Endothelial cell of umbilical vein (primary cell): ENCODE results near the gene SPC25. TPM values are rescaled to one million over a fixed set of nuclear protein-coding genes. Genes with fewer than 3 reads are reported as not detected.
"Not testable (repeated sequence)": the region's sequence is repeated elsewhere in the genome, so short reads cannot be mapped to it uniquely, and the experiment has no call there.

Experiments used
- BruUV-seq: library from RNA; stranded (reverse); fragments of 400-500 nt; replicated peaks from 2 replicates; lab custom pipeline; 2021; lab: Mats Ljungman, UMichigan
- CTCF ChIA-PET: fragments of 300-600, 350-600 bp; sonication (Branson Sonifier 250); formaldehyde crosslinking; loops from one replicate; lab custom pipeline; 2021; ENCODE audit warnings: antibody characterized with exemption, inconsistent platforms; lab: Charles Lee
- POLR2A ChIA-PET: fragments of 300-600, 350-600 bp; sonication (Branson Sonifier 250); formaldehyde crosslinking; loops from one replicate; lab custom pipeline; 2021; ENCODE audit warnings: antibody characterized with exemption, inconsistent platforms; lab: Charles Lee
- DNase-seq: peaks from one replicate; pipeline ENCODE4 v3.0.0-alpha.2; 2011; ENCODE audit warnings: low read depth, low spot score
- FAIRE-seq: peaks from 2 replicates; lab custom pipeline; 2011; peaks lifted over from hg19 to GRCh38; lab: Jason Lieb, UNC
- H2AFZ ChIP-seq: 2 replicates; pipeline ENCODE4 v1.6.0; 2012; ENCODE audit warnings: low read depth, low read length, control low read depth, inconsistent platforms
- H3K27ac ChIP-seq: 2 replicates; pipeline ENCODE4 v1.5.1; 2011; ENCODE audit warnings: low read depth, mild to moderate bottlenecking, control low read depth, low read length, moderate library complexity; ENCODE audit not compliant: insufficient read depth
- H3K27me3 ChIP-seq, 2 experiments: 2 replicates each; pipeline versions ENCODE4 v1.6.0 to v1.6.1; 2011; ENCODE audit warnings: low read length in 2 of 2, mixed read lengths in 1 of 2; ENCODE audit not compliant: control insufficient read depth in 2 of 2, insufficient read depth in 2 of 2
- H3K36me3 ChIP-seq, 2 experiments: 2 replicates in 1 of 2; 3 replicates in 1 of 2; pipeline ENCODE4 v1.5.1; 2011; ENCODE audit warnings: low read length in 2 of 2, mild to moderate bottlenecking in 1 of 2, moderate library complexity in 1 of 2; ENCODE audit not compliant: control insufficient read depth in 2 of 2, insufficient read depth in 2 of 2; ENCODE audit errors: extremely low read depth in 1 of 2
- H3K4me1 ChIP-seq: 3 replicates; pipeline ENCODE4 v1.5.1; 2011; ENCODE audit warnings: mild to moderate bottlenecking, low read length; ENCODE audit not compliant: control insufficient read depth, insufficient read depth; ENCODE audit errors: extremely low read depth
- H3K4me2 ChIP-seq: 2 replicates; pipeline ENCODE4 v1.6.1; 2011; ENCODE audit warnings: low read length, control low read depth, mixed read lengths; ENCODE audit not compliant: insufficient read depth
- H3K4me3 ChIP-seq, 3 experiments: fragments of 200-600 bp in 1 of 3; sonication (generic), shearing (Covaris generic) in 1 of 3; replicated peaks in 1 of 3; 2 replicates each; pipeline ENCODE4 v1.5.1; 2011 to 2016; ENCODE audit warnings: control low read depth in 3 of 3, low read length in 3 of 3, mild to moderate bottlenecking in 2 of 3, inconsistent platforms in 1 of 3, low read depth in 1 of 3, moderate library complexity in 1 of 3; ENCODE audit not compliant: insufficient read depth in 1 of 3
- H3K79me2 ChIP-seq: 2 replicates; pipeline ENCODE4 v1.6.0; 2012; ENCODE audit warnings: low read length, inconsistent platforms; ENCODE audit not compliant: control insufficient read depth, insufficient read depth
- H3K9ac ChIP-seq: replicated peaks from 2 replicates; pipeline ENCODE3; 2011; ENCODE audit warnings: low read length, control low read depth; ENCODE audit not compliant: insufficient read depth; ENCODE audit errors: extremely low read depth
- H3K9me1 ChIP-seq: replicated peaks from 3 replicates; pipeline ENCODE4 v1.6.0; 2011; ENCODE audit warnings: mild to moderate bottlenecking, low read length; ENCODE audit not compliant: control insufficient read depth, insufficient read depth; ENCODE audit errors: extremely low read depth
- H3K9me3 ChIP-seq: replicated peaks from 2 replicates; pipeline ENCODE4 v1.5.1; 2012; ENCODE audit warnings: low read length, inconsistent platforms; ENCODE audit not compliant: control insufficient read depth, insufficient read depth
- H4K20me1 ChIP-seq: replicated peaks from 2 replicates; pipeline ENCODE3; 2011; ENCODE audit warnings: mild to moderate bottlenecking, low read length; ENCODE audit not compliant: control insufficient read depth, insufficient read depth; ENCODE audit errors: extremely low read depth
- CTCF ChIP-seq, 2 donors: IDR thresholded peaks; 1 replicate in 1 of 2; 2 replicates in 1 of 2; pipeline ENCODE4 v1.5.1; 2011; ENCODE audit warnings: low read length in 2 of 2, mild to moderate bottlenecking in 2 of 2, moderate library complexity in 2 of 2, control low read depth in 1 of 2, inconsistent platforms in 1 of 2, low read depth in 1 of 2; ENCODE audit not compliant: insufficient read depth in 1 of 2; ENCODE audit errors: extremely low read depth in 1 of 2
- GATA2 ChIP-seq: IDR thresholded peaks from 2 replicates; pipeline ENCODE4 v1.7.0; 2011; ENCODE audit warnings: low read depth, mild to moderate bottlenecking, moderate library complexity, mixed read lengths, low read length; ENCODE audit not compliant: insufficient read length, insufficient read depth
- POLR2AphosphoS5 ChIP-seq: IDR thresholded peaks from 2 replicates; pipeline ENCODE4 v1.6.1; 2012; ENCODE audit warnings: low read depth, mild to moderate bottlenecking, control low read depth, low read length, moderate library complexity; ENCODE audit not compliant: insufficient read depth
- dilution Hi-C: fragments of 300-500 bp; cut with MboI; formaldehyde crosslinking; loops from one replicate; pipeline ENCODE4 v1.15.0; 2019; ENCODE audit warnings: low sequenced_read_pairs; ENCODE audit not compliant: extremely low pct_ligation_motif_present
- intact Hi-C: fragments of 100-400 bp; cut with micrococcal nuclease; formaldehyde crosslinking; loops from one replicate; pipeline ENCODE4 v1.10.0; 2022
- polyA plus RNA-seq, 4 experiments: library from polyadenylated mRNA; depleted of rRNA in 3 of 4; stranded (reverse) in 3 of 4; unstranded in 1 of 4; fragments of >200 nt; gene quantifications; 2 replicates each; pipeline versions ENCODE4 v1.2.1 to v1.2.3, GENCODE V29; 2011 to 2012; ENCODE audit warnings: missing spikeins in 1 of 4
- total RNA-seq: library from RNA; stranded (reverse); gene quantifications from 2 replicates; pipeline ENCODE4 v1.2.3, GENCODE V29; 2021

The SPC25 gene
- total and polyA plus RNA-seq, 2 donors (not counting 3 experiments of a cell fraction or from before 2014, with no cell fraction given) = 10.1 to 24.2 TPM

- dilution Hi-C loops, H3K4me1 ChIP-seq, intact Hi-C loops, BruUV-seq, H3K9me1 ChIP-seq, H3K27ac ChIP-seq, H2AFZ ChIP-seq, H3K9ac ChIP-seq, DNase-seq, H3K27me3 ChIP-seq, H3K79me2 ChIP-seq, FAIRE-seq, CTCF ChIA-PET, H3K4me2 ChIP-seq, H3K9me3 ChIP-seq, H4K20me1 ChIP-seq, H3K36me3 ChIP-seq, H3K4me3 ChIP-seq, POLR2A ChIA-PET: not testable (repeated sequence)
Measured at GRCh38 chr2:168932174-168932573, 41.9 kb upstream of the SPC25 start.

GRCh38 chr2:168930242-168930641 lies 40.0 kb upstream of the SPC25 start:
- no peak for TF ChIP-seq POLR2AphosphoS5
- no peak for TF ChIP-seq GATA2
- no peak for TF ChIP-seq CTCF (IDR thresholded peaks at IDR 0.05; ENCODE audit: extremely low read depth in 1 of 2, insufficient read depth in 1 of 2, low read depth in 1 of 2, low read length in 2 of 2)
- no peaks in the 10 kb centered on the region for H3K4me1 ChIP-seq
- no peaks in the 10 kb centered on the region for H3K79me2 ChIP-seq
- H3K27ac ChIP-seq = no peak overlapping the region
- CTCF ChIA-PET = interaction anchor here (0.9 kb wide), 1 partner anchor 16 kb away, joined by 3 read pairs; no protein-coding TSS in a partner anchor
- H3K27me3 ChIP-seq = no peaks in the 10 kb centered on the region
- no peaks in the 10 kb centered on the region for H3K9me1 ChIP-seq
- no peaks in the 10 kb centered on the region for H4K20me1 ChIP-seq
- H3K4me3 ChIP-seq = no peak overlapping the region
- POLR2A ChIA-PET = no interaction called here
- BruUV-seq = no TSS peak
- dilution Hi-C loops (no loop called here), intact Hi-C loops (no loop called here)
- H3K4me2 ChIP-seq = no peak overlapping the region
- H2AFZ ChIP-seq = no peak overlapping the region
- FAIRE-seq = no peak
- H3K36me3 ChIP-seq = no peaks in the 10 kb centered on the region
- DNase-seq = no peak
- H3K9ac ChIP-seq = no peak overlapping the region
- no peaks in the 10 kb centered on the region for H3K9me3 ChIP-seq
